ELF-1 (cell line): ENCODE measurements around the gene CDKN3.

Experiments used
- DNase-seq: peaks from one replicate; pipeline ENCODE4 v3.0.0-alpha.2; 2016; ENCODE audit warnings: low read depth, low spot score

Gene CDKN3

GRCh38 chr14:54396493-54397335, at the start of gene CDKN3:
Gene CDKN3 (plus strand): TSS chr14:54397007. CDS start chr14:54397069, 62 bp downstream.
- peak; percentile 100 for DNase-seq

DNA sequence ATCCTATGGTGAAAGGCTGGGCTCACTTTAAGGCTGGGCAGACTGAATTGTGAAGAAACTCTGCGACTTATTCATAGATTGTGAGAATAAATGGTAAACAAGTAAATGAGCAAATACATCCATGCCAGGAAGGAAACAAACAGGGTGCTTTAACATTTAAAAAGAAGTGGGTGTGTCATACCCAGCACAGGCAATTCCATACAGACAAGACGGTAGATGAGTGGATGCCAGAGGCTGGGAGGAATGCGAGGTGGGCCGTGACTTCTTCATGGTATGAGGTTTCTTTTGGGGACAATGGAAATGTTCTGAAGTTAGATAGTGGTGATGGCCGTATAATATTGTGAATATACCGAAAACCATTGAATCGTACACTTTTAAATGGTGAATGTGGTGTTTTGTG, 49.8 kb upstream of the CDKN3 start:
- no peak for DNase-seq

DNA sequence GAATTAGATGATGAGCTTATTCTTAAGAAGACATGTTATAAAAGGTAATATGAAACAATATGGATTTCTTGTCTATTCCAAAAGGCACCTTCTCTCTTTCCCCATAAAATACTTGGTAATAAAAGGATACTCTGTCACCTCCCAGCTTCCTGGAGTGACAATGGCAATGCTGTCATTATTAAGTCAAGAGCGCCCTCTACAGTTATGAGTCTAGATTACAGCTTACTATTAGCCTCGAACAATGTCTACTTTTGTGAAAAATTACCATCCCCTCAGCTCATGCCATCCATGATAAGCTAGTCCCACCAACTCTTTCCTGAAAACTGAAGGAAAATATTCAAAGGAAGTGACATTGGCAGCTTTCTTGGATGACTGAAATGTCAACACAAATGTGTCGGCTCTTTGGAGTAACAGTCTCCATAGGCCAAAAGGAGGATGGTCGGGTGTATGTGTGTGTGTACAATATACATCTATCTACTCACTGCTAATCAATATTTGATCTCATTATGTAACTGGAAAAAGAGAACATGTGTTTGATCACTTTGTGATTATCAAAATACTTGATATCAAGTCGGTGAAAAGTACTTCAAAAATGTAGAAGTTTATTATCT, 48.7 kb upstream of the CDKN3 start:
- no peak for DNase-seq

- DNase-seq: no peak
These were observed 47.7 kb upstream of the CDKN3 start for GRCh38 chr14:54348923-54349620.

GRCh38 chr14:54349713-54350112, 47.1 kb upstream of the CDKN3 start:
- DNase-seq: no peak

GRCh38 chr14:54350203-54350602, 46.6 kb upstream of the CDKN3 start:
- no peak for DNase-seq

- no peak for DNase-seq
These were observed 43.5 kb upstream of the CDKN3 start for GRCh38 chr14:54353266-54353665.

DNA sequence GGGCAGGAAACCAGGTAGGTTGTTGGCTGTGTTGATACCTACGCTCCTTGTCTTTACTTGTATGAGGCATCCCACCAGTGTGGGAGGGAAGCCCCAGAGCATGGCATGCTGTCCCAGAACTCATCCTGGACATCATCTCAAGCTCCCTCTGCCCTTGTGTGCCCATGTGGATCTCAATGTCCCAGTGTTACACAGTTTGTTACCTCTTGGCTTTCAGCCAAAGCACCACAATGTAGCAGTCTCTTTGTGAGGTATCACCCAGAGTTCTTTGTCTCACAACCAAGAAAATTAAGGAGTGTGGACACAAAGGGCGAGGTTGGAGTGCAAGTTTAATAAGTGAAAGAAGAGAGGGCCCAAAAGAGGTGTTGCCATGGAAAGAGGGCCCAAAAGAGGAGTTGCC, 43.1 kb upstream of the CDKN3 start:
- DNase-seq: no peak

DNA sequence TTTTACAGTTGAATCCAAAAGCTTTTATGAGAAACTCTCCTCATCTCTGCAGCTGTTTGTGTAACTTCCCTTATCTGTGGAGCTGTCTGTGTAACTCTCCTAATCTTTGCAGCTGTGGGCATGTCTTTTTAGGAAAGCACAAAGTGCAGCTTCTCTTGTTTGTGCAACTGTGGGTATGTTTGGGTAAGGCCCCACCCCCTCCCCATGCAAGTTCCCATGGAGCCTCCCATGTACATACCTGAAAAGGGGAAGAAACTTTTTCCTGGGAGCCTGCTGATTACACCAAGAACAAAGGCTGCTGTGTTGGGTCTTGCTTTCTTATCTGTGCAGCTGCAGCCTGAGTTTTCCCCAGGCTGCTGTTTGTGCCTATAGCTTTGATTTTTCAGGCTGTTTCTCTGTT, 42.7 kb upstream of the CDKN3 start:
- no peak for DNase-seq

DNA sequence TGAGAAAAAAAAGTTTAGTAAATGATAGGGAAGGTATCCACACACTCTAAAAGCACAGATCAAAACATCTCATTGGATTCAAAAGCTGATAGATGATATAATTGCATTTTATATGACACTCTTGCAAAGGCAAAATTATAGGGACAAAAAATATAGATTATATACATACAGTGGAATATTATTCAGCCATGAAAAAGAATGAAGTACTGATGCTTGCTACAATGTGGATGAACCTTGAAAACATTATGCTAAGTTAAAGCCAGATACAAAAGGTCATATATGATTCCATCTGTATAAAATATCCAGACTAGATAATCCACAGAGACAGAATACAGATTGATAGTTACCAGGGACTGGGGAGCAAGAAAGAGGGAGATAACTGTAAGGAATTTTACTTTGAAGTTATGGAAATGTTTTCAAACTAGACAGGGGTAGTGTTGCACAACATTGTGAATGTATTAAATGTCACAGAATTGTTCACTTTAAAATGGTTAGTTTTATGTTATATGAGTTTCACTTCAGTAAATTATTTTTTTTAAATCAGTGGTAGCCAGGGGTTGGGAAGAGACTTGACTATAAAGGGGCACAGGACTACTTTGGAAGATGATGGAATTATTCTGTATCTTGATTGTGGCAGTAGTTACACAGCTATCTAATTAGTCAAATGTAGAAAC, 41.7 kb upstream of the CDKN3 start:
- DNase-seq: no peak

- no peak for DNase-seq
These were observed 41.1 kb upstream of the CDKN3 start for GRCh38 chr14:54355698-54356097.

GRCh38 chr14:54356172-54356571, 40.6 kb upstream of the CDKN3 start:
- DNase-seq: no peak

DNA sequence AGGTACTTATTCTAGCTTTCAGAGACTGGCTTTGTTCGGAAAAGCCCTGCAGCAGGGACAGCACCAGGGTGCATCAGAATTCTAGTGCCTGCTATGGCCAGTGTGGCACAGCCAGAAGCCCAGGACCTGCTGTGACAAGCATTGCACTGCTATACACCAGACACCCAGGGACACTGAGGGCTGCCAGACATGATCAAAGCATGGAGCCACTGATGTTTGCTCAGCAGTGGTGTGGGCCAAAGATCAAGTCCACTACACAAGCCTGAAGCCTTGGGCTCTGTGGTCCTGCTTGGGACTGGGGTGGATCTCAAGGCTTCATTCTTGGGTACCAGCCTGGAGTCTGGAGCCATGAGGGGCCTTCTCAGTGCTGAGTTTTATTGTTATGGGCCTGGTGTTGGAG, 36.1 kb upstream of the CDKN3 start:
- DNase-seq: no peak

GRCh38 chr14:54362089-54362504, 34.7 kb upstream of the CDKN3 start:
- peak; percentile 80 for DNase-seq

DNA sequence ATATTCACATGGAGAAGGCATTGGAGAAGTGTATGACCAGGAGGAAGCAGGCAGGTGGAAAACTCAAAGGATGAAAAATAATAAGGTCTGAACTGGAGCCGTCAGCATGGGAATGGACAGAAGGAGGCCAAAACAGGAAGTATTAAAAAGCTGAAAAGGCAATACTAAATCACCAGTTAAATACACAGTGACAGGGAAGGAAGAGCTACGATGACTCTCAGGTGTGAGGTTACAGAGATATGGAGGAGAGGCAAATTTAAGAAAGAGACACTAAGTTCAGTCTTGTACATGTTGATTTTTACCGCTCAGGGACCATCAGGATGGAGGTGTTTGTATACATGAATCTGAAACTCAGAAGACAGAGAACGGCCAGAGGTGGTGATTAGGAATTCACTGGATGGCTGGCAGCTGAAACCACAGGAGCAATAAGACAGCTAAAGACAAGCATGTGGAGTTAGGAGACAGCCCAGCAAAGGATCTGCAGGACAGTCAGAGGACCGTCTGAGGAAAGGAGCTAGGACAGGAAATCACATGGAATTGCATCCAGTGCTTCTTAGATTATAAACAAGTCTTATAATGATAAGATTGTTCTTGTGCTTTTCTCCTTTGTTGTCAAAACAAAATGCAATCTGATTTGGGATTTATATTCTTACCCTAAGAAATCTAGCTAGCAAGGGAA, 33.9 kb upstream of the CDKN3 start:
- no peak for DNase-seq

DNA sequence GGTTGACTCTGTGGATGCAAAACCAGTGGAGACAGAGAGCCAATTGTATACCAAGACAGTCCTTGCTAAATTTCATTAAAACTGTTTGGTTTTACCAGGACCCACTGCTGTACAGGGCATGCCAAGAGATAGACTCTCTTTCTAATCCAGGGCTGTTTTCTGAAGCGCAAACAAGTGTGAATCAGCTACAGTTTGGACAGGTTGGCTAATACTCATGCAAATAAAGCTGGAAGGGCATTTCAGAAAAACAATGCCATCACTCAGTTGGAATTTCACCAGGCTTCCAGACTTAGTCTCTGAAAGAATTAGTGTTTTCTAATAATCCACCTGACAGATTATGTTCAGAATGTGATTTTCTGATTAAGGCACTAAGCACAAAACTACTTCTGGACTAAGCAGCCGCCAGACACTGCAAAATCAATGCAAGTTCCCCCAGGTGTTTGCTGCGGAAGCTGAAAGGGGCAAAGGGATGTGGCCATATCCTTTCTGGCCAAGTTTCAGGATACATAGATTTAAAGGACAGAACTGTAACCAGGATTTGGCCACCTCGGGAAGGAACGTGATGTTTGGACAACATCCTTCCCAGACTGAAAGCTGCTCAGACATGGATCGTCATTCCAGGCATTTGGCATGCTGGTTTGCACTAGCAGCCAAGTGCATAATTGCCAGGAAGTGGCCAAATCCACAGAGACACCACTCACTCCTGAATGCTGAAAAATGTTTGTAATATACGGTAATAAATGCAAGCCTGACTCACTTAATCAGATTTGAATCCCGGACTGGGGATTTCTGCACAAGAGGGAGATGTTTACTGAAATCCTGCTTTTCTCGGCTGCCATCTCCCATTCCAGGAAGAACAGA, 32.0 kb upstream of the CDKN3 start:
- no peak for DNase-seq

GRCh38 chr14:54366736-54367735, 29.8 kb upstream of the CDKN3 start:
- DNase-seq: peak; percentile 88

DNA sequence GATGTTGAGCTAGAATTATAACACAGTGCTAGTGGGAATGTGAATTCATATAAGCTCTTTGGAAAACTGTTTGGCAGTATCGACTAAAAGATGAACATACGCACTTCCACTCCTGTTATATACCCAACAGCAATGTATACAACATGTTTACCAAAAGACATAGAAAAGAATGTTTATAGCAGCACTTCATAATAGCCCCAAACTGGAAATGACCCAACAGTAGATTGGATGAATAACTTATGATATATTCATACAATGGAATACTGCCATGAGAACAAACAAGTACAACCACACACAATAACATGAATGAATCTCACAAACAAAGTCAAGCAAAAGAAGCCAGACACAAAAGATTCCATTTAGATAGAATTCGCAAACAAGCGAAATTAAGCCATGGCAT, 28.5 kb upstream of the CDKN3 start:
- DNase-seq: no peak

DNA sequence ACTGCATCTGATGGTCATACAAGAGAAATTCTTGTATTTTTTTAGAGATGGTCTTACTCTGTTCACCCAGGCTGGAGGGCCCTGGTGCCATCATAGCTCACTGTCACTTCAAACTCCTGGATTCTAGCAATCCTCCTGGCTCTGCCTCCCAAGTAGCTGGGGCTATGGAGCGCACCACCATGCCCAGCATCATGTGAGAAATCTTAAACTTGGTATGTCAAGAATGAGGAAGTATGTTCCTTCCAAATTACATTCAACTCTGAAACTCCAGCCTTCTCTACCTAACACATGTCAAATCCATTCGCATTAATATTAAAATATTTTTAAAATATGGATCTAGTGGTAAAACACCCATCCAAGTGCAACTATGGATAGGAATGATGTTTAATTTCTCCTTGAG, 27.5 kb upstream of the CDKN3 start:
- DNase-seq: no peak
